Activated CD8-positive, alpha-beta T cell treated with anti-CD3 and anti-CD28 coated beads, Interleukin-2, amount 10 ng/mL, durations not matched to agents 7 days and 5 days (primary cell): ENCODE data around the gene SKIDA1. TPM values are rescaled to one million over a fixed set of nuclear protein-coding genes. Genes with fewer than 3 reads are reported as not detected.

Experiments used
- ATAC-seq: fragments of 150-1000 bp; cut with Tn5 transposase; one replicate; pipeline ENCODE4 v1.10.0; 2021; ENCODE audit warnings: moderate library complexity
- CTCF ChIA-PET: fragments of 350-600 bp; sonication (Branson Sonifier 250); formaldehyde crosslinking; loops from one replicate; lab custom pipeline; 2021; ENCODE audit warnings: antibody characterized with exemption; lab: Charles Lee
- POLR2A ChIA-PET: fragments of 350-600 bp; sonication (Branson Sonifier 250); formaldehyde crosslinking; loops from one replicate; lab custom pipeline; 2021; ENCODE audit warnings: antibody characterized with exemption; lab: Charles Lee
- DNase-seq: peaks from one replicate; pipeline ENCODE4 v3.0.0-alpha.2; 2020
- H3K27ac Mint-ChIP-seq: one replicate; pipeline ENCODE4 v1.8.0; 2021; ENCODE audit warnings: mild to moderate bottlenecking, mixed read lengths
- H3K27me3 Mint-ChIP-seq: one replicate; pipeline ENCODE4 v1.8.0; 2021; ENCODE audit warnings: low read depth, mixed read lengths
- H3K36me3 Mint-ChIP-seq: one replicate; pipeline ENCODE4 v1.8.0; 2021; ENCODE audit warnings: low read depth, mixed read lengths
- H3K4me1 Mint-ChIP-seq: one replicate; pipeline ENCODE4 v1.8.0; 2021; ENCODE audit warnings: low read depth, mixed read lengths
- H3K4me3 Mint-ChIP-seq: one replicate; pipeline ENCODE4 v1.8.0; 2021; ENCODE audit warnings: mild to moderate bottlenecking, mixed read lengths
- H3K9me3 Mint-ChIP-seq: one replicate; pipeline ENCODE4 v1.8.0; 2022; ENCODE audit warnings: mixed read lengths; ENCODE audit not compliant: insufficient read depth
- total RNA-seq, 2 experiments: library from RNA; stranded (reverse); gene quantifications; one replicate each; pipeline ENCODE4 v1.2.3, GENCODE V29; 2021

SKIDA1 gene
- total RNA-seq, 2 experiments from 2014 or later: 0.10 to 0.11 TPM

DNA sequence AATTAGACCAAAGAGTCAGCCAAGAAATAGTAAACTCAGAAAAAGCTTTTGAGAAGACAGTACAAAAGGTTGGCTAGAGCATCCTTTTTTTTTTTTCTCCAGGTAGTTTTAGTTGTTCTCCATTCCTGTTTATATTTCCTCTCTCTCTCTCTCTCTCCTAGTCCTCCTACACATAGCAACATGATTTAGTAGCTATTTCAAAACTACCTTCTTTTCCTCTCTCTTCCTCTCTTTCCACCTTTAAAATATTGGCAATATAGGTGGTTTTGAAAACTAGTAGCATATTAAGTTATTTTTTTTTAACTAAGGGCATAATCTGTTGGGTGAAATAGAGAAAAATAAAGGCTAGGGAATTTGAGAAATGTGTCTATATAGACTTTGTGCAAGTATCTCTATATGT, 5.0 kb downstream of the SKIDA1 start:
- no peak for ATAC-seq
- Mint-ChIP-seq H3K4me1 (peaks cover 49% of the 10 kb centered on the region), H3K36me3 (no peaks in the 10 kb centered on the region), H3K9me3 (no peaks in the 10 kb centered on the region), H3K4me3 (peak overlapping the region; percentile 9), H3K27me3 (peaks cover 79% of the 10 kb centered on the region), H3K27ac (no peak overlapping the region)
- no peak for DNase-seq
- ChIA-PET CTCF (interaction anchor here (0.6 to 1.6 kb wide), 3 partner anchors 22 to 30 kb away, joined by 3 to 8 read pairs (median 3); no protein-coding TSS in a partner anchor), POLR2A (interaction anchor here (0.6 kb wide), 1 partner anchor 211 kb away, joined by 4 read pairs; no protein-coding TSS in a partner anchor)

DNA sequence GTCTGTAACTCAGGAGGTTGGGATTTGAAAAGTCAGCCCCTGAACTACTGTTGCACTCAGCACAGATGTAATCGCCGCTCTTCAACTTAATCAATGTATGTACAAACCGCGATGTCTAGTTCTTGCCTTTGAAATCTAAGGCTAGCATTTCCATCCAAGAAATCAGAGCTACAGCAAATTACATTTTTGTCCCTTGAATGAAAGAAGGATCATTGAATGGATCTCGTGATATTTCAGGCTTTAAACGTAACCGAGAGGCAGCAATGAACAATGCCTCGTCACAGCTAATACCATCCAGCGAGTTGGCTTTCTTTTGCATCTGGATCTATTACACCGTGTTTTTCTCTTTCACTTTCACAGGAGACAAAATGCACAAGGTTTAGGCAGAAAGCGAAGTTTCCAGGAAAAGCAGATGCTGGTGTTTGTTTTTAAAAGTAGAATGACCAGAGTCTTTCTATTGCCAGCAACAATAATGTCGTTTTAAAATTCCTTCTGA, 5.5 kb downstream of the SKIDA1 start:
- H3K4me3 Mint-ChIP-seq: peak overlapping the region; percentile 72
- ChIA-PET CTCF (interaction anchor here (0.6 to 1.6 kb wide), 3 partner anchors 22 to 30 kb away, joined by 3 to 8 read pairs (median 3); no protein-coding TSS in a partner anchor), POLR2A (interaction anchor here (0.6 kb wide), 1 partner anchor 211 kb away, joined by 4 read pairs; no protein-coding TSS in a partner anchor)
- no peaks in the 10 kb centered on the region for H3K9me3 Mint-ChIP-seq
- no peak overlapping the region for H3K27ac Mint-ChIP-seq
- DNase-seq (no peak), ATAC-seq (peak; percentile 58)
- peaks cover 79% of the 10 kb centered on the region for H3K27me3 Mint-ChIP-seq
- peaks cover 44% of the 10 kb centered on the region for H3K4me1 Mint-ChIP-seq
- no peaks in the 10 kb centered on the region for H3K36me3 Mint-ChIP-seq

DNA sequence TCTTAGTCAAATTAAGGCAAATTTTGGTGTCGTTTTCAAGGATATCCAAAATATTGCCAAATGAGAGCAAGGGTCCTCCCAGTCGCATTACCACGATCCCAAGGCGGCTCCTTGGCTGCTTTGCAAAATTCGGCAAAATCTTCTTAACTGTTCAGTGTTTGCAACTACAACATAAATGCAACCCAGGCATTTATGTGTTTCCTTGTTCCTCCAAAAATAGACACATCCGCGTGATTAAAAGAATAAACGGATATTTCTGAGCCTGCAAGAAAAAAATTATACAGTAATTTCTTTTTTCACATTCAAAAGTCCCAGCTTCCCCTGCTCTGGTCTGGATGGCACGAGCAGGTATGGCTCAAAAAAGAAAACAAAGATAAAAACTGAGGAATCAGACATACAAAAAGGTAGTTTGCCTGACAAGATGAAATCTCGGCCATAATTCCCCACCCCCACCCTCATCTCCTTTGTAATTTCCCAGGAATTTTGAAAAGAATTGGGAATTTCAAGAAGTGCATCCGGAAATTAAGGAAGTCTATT, 6.0 kb downstream of the SKIDA1 start:
- Mint-ChIP-seq H3K4me3 (peak overlapping the region; percentile 72), H3K9me3 (no peaks in the 10 kb centered on the region), H3K36me3 (no peaks in the 10 kb centered on the region), H3K4me1 (peaks cover 38% of the 10 kb centered on the region), H3K27me3 (peaks cover 79% of the 10 kb centered on the region), H3K27ac (no peak overlapping the region)
- ChIA-PET CTCF (interaction anchor here (1.6 to 1.7 kb wide), 2 partner anchors 23 kb away, joined by 8 to 12 read pairs; no protein-coding TSS in a partner anchor), POLR2A (no interaction called here)
- DNase-seq (no peak), ATAC-seq (no peak)

DNA sequence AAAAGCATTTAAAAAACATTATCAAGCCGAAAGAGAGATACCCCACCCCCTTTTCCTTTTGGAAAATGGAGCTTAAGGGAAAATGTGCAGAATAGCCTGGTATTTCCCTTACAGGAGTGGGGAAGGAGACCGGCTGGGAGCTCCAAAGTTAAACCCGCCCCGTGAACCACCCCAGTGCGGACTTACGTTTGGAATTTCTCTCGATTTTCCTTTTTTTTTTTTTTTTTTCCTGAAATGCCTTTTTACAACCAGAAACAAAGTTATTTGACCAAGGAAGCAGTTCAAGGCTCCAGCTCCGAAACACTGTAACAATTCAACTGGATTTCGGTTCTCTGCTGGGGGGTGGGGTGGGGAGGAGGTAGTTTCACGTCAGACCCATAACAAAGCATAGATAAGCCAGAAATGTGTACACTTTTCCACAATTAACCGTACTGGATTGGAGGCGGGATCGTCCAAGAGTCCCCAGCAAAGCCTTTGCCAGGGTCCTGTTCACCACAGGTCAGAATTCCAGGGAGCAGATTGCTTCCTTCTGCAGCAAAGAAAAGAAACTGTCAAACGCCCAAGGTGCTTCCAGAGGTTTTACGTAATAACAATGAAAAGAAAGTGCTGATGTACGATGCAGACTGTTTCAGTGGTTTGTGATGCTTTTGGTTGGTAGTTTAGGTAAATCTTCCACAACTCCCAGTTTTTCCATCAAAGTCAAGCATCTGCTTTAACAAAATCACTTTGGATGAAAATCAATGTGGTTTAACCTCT, 6.7 kb downstream of the SKIDA1 start:
- peaks cover 38% of the 10 kb centered on the region for H3K4me1 Mint-ChIP-seq
- POLR2A ChIA-PET: interaction anchor here (1.0 to 1.2 kb wide), 3 partner anchors 9 to 24 kb away, joined by 3 read pairs; no protein-coding TSS in a partner anchor
- no peaks in the 10 kb centered on the region for H3K9me3 Mint-ChIP-seq
- H3K4me3 Mint-ChIP-seq: peak overlapping the region; percentile 72
- CTCF ChIA-PET: interaction anchor here (0.6 to 1.7 kb wide), 3 partner anchors 21 to 292 kb away, joined by 3 to 12 read pairs (median 3); no protein-coding TSS in a partner anchor
- ATAC-seq (no peak), DNase-seq (no peak)
- H3K36me3 Mint-ChIP-seq: no peaks in the 10 kb centered on the region
- H3K27me3 Mint-ChIP-seq: peaks cover 79% of the 10 kb centered on the region
- H3K27ac Mint-ChIP-seq: no peak overlapping the region

DNA sequence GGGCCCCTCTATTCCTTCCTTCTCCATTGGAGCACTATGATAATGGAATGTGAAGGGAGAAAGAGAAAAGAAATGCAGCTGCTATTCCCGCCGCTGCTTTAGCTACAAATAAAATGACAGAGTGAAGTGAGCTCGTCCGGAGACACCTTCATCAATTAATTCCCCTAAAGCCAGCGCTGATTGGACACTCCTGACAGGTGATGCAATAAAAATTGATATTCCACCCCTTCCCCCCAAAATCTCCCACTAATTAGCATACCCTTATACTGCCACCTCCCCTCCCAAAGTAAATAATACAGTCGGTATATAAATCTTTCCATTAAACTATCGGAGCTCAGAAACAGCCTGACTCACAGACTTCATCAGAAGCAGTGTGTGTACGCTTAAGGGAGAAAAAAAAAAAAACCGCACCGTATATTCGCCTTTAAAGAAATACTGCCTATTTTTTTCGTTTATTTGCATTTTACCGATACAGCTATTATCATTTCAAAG, 7.3 kb downstream of the SKIDA1 start:
- Mint-ChIP-seq H3K27ac (peak overlapping the region; percentile 19), H3K9me3 (no peaks in the 10 kb centered on the region), H3K4me3 (peak overlapping the region; percentile 58), H3K4me1 (peaks cover 38% of the 10 kb centered on the region), H3K27me3 (peaks cover 78% of the 10 kb centered on the region), H3K36me3 (no peaks in the 10 kb centered on the region)
- ChIA-PET CTCF (interaction anchor here (0.6 to 1.7 kb wide), 3 partner anchors 20 to 292 kb away, joined by 3 to 12 read pairs (median 3); no protein-coding TSS in a partner anchor), POLR2A (interaction anchor here (1.0 to 1.2 kb wide), 3 partner anchors 9 to 23 kb away, joined by 3 read pairs; no protein-coding TSS in a partner anchor)
- ATAC-seq (no peak), DNase-seq (no peak)

DNA sequence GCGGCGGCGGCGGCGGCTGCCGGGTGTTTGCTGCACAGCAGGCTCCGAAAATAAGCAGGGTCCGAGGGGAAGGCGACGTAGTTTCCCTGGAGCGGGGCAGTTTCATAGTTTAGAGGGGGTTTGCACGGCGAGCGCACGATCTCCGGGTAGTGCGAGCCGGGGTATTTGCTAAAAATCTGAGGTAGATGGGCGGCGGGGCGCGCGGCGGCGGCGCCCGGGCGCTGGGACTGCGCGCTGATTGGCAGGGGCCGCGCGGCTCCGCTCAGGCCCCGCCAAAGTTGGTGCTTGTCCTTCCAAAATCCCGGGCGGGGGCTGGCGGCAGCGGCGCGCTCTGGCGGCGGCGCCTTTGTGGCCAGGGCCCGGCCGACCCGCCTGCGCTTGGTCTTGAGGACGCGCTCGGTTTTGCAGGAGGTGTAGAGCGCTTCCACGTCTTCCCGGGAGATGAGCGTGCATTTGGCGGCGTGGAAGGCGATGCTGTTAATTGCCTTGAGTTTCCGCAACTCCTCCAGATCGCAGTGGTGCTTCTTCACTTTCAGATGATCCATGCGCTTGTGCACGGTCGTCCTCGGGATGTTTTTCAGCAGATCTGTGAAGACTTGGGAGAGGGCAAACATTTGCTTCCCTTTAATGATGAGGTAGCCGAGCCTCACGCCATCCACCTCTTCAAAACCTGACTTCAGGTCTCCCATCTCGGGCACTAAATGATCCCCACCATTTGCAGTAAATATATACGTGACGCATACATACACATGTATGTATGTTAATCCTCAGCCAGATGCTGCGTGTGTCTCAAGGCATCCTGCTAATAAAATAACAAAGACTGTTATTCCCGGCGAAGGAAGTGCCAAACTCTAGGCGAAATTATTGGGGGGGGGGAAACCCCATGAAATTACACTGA, 8.1 kb downstream of the SKIDA1 start:
- Mint-ChIP-seq H3K27me3 (peaks cover 78% of the 10 kb centered on the region), H3K9me3 (no peaks in the 10 kb centered on the region), H3K4me3 (peak overlapping the region; percentile 58), H3K27ac (no peak overlapping the region), H3K4me1 (peaks cover 38% of the 10 kb centered on the region), H3K36me3 (no peaks in the 10 kb centered on the region)
- ChIA-PET CTCF (interaction anchor here (1.2 to 1.7 kb wide), 2 partner anchors 19 to 21 kb away, joined by 3 to 12 read pairs; no protein-coding TSS in a partner anchor), POLR2A (interaction anchor here (0.6 to 1.2 kb wide), 4 partner anchors 10 to 485 kb away, joined by 3 read pairs; no protein-coding TSS in a partner anchor)
- DNase-seq (peak; percentile 33), ATAC-seq (peak; percentile 62)

DNA sequence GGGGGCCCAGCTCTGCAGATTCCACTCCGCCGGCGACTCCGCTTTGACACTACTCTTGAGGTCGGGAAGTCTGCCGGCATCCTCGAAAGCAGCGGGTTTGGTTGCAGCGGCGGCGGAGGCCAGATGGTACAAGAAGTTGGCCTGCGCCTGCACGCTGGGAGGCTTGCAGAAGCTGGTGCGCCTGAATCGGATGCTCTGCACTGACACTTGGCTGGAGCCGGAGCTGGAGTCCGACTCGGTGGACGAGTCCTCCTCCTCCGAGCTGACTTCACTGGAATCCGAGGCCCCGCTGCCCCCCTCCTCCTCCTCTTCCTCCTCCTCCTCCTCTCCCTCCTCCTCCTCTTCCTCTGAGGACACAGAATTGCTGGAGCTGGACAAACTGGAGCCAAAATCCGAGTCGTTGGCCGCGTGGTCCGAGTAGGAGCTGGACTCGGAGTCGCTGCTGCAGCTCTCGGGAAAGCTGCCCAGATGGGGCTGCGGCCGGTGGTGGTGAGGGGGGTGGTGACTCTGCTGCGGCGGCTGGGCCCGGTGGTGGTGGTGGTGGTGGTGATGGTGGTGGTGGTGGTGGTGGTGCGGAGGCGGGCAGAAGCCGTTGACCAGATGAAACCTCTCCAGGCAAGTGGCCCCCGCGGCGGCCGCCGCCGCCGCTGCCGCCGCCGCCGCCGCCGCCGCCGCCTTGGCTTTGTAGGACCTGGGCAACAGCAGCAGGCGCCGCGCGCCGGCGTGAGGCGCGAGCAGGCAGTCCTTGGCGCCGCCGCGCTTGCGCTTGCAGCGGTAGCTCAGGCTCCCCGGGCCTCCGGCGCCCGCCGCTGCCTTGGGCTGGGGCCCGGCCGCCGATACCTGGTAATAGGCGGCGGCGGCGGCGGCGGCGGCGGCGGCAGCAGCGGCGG, 9.0 kb downstream of the SKIDA1 start:
- Mint-ChIP-seq H3K4me1 (peaks cover 38% of the 10 kb centered on the region), H3K4me3 (peak overlapping the region; percentile 65), H3K9me3 (no peaks in the 10 kb centered on the region), H3K27me3 (peaks cover 81% of the 10 kb centered on the region), H3K36me3 (no peaks in the 10 kb centered on the region), H3K27ac (no peak overlapping the region)
- DNase-seq (peak; percentile 44), ATAC-seq (peak; percentile 72)
- CTCF ChIA-PET: interaction anchor here (0.9 to 1.4 kb wide), 3 partner anchors 11 to 215 kb away, joined by 3 to 5 read pairs (median 3); no protein-coding TSS in a partner anchor
- POLR2A ChIA-PET: interaction anchor here (0.6 kb wide), 2 partner anchors 207 to 486 kb away, joined by 3 to 5 read pairs; no protein-coding TSS in a partner anchor

DNA sequence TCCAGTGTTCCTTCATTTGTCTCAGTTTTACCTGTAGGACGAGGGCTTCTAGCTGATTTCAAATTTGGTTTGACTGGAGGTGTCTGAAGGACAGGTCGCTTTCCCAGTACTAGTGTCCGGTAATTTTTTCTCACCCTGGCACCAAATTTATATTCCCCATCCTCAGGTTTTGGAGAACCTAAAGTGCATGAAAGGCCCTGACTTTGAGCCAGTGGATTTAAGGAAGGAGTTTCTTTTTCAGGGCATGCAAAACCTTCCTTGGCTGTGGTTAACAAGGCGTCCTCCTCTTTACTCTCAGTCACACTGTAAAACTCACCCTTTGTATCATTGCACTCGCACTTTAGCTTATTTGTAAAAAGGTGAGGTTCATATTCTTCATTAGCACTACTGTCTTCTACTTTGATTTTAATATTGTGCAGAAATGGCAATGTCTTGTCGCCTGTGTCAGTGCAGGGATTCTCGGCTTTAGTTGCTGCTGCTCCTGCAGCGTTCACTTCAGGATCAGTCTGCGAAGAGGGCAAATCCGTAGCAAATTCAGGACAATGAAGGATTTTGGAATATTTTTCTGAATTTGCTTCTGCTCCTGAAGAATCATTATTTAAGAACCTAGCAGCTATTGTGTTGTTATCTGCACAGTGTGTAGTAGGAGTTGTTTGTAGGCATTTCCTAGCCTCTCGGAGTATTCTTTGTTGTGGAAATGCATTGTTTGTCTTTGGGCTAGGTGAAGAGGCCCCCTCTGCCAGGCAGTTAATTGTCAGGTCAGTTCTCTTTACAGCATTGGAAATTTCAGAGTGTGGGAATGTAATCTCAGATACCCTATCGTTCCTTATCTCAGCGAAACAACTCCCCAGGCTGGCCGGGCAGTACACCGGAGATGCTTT, 9.9 kb downstream of the SKIDA1 start:
- no peaks in the 10 kb centered on the region for H3K9me3 Mint-ChIP-seq
- POLR2A ChIA-PET: no interaction called here
- H3K27ac Mint-ChIP-seq: no peak overlapping the region
- CTCF ChIA-PET: interaction anchor here (0.9 to 1.4 kb wide), 4 partner anchors 10 to 216 kb away, joined by 3 to 5 read pairs (median 3); no protein-coding TSS in a partner anchor
- ATAC-seq (no peak), DNase-seq (no peak)
- peak overlapping the region; percentile 65 for H3K4me3 Mint-ChIP-seq
- H3K4me1 Mint-ChIP-seq: peaks cover 37% of the 10 kb centered on the region
- no peaks in the 10 kb centered on the region for H3K36me3 Mint-ChIP-seq
- H3K27me3 Mint-ChIP-seq: peaks cover 79% of the 10 kb centered on the region

DNA sequence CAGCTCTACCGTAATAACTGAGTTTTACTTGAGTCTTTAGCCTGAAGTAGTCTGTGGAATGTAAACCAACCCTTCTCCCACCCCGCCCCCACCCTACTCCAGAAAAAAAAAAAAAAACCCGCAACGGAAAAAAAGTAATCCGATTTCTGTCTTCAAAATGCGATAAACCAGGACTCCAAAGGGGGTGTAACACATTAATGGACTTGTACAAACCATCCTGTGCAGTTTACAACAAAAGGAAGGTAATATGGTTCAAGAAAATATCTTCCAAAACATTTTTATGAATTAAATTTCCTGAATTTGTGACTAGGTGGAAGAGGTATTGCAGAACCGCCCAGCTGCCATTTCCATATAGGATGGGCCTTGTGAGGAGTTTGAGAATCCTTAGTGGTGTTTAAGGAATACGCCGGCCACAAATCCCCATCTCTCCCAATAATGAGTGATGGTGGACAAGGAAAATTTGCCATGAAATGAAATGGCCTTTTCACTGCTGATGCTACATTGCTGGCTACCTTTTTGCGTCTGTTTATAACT, 10.6 kb downstream of the SKIDA1 start:
- H3K27ac Mint-ChIP-seq: no peak overlapping the region
- no peak overlapping the region for H3K4me3 Mint-ChIP-seq
- H3K36me3 Mint-ChIP-seq: no peaks in the 10 kb centered on the region
- ATAC-seq: no peak
- H3K9me3 Mint-ChIP-seq: no peaks in the 10 kb centered on the region
- peaks cover 76% of the 10 kb centered on the region for H3K27me3 Mint-ChIP-seq
- CTCF ChIA-PET: interaction anchor here (1.1 to 1.4 kb wide), 2 partner anchors 14 to 217 kb away, joined by 3 to 5 read pairs; no protein-coding TSS in a partner anchor
- no peak for DNase-seq
- peaks cover 31% of the 10 kb centered on the region for H3K4me1 Mint-ChIP-seq
- POLR2A ChIA-PET: no interaction called here
